EL (cell line): ENCODE measurements around the gene RABL3.
A peak's percentile ranks its signal among the peaks of the same experiment; 100 is the strongest.
"Not testable (repeated sequence)": the region's sequence is repeated elsewhere in the genome, so short reads cannot be mapped to it uniquely, and the experiment has no call there.

Experiments
- DNase-seq: peaks from one replicate; pipeline ENCODE4 v3.0.0-alpha.2; 2016

Gene RABL3

GRCh38 chr3:120642368-120642948, 99.9 kb downstream of the RABL3 start:
- peak; percentile 69 for DNase-seq

GRCh38 chr3:120641696-120642246, 100.5 kb downstream of the RABL3 start:
- DNase-seq = no peak

GRCh38 chr3:120640231-120640630, 102.1 kb downstream of the RABL3 start:
- DNase-seq = no peak

GRCh38 chr3:120638820-120639219, 103.5 kb downstream of the RABL3 start:
- DNase-seq = not testable (repeated sequence)

GRCh38 chr3:120637851-120638559, 104.3 kb downstream of the RABL3 start:
- DNase-seq = no peak

GRCh38 chr3:120636795-120637401, 105.4 kb downstream of the RABL3 start:
- no peak for DNase-seq
